Right ventricle myocardium inferior (tissue), 1 donor: ENCODE results near the gene WNT11. TPM values are rescaled to one million over a fixed set of nuclear protein-coding genes. Genes with fewer than 3 reads are reported as not detected.

ENCODE experiments used
- ATAC-seq: fragments of 200-7000 bp; cut with Tn5 transposase; one replicate; pipeline ENCODE4 v1.9.1; 2020; ENCODE audit warnings: mild to moderate bottlenecking, moderate library complexity
- DNase-seq: peaks from one replicate; pipeline ENCODE4 v3.0.0; 2021; ENCODE audit errors: missing footprints
- intact Hi-C: fragments of 100-400 bp; cut with DNase I; formaldehyde crosslinking; loops from one replicate; pipeline ENCODE4 v1.11.0; 2022
- total RNA-seq: library from RNA; stranded (reverse); fragmentation: NEBNext Ultra II Directional; extraction: Animal tissue kit (Norgen Biotek cat#: 25700); gene quantifications from one replicate; pipeline ENCODE4 v1.2.1, GENCODE V29; 2021
- donor health status: DM: no; HTN: yes; CAD: no; lungs with severe emphysema.

The WNT11 gene
- total RNA-seq, 1 donor from 2014 or later = 18.2 TPM

DNA sequence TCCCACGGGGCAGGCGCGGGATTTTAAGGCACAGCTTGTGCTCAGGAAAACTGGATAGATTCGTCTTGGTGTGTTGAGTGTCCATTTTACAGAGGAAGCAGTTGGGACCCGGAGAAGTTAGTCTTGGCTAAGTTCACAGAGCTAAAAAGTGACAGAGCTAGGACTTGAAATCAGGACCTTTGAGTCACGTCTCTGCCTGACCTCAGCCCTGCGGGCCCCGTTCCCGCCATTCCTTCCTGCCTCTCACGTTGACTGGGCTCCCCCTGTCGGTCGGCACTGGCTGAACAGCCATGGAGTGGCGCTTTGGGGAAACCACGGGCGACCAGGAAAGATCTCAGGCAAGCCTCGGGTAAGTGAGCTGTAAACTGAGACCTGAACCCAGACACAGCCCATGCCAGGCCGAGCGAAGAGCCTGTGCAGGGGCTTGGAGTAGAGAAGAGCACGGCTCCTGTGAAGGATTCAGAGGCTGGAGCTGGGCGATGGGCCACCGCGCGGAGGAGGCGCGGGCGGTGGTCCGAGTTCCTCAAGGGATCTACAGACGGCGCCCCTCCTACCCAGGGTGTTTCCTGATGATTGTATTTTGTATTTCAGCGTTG, 54.1 kb downstream of the WNT11 start:
- DNase-seq (peak; percentile 95), ATAC-seq (peak; percentile 91)
- intact Hi-C loops = loop anchor here (1.0 to 2.0 kb wide), 2 partner anchors 256 to 349 kb away; no protein-coding TSS in a partner anchor

DNA sequence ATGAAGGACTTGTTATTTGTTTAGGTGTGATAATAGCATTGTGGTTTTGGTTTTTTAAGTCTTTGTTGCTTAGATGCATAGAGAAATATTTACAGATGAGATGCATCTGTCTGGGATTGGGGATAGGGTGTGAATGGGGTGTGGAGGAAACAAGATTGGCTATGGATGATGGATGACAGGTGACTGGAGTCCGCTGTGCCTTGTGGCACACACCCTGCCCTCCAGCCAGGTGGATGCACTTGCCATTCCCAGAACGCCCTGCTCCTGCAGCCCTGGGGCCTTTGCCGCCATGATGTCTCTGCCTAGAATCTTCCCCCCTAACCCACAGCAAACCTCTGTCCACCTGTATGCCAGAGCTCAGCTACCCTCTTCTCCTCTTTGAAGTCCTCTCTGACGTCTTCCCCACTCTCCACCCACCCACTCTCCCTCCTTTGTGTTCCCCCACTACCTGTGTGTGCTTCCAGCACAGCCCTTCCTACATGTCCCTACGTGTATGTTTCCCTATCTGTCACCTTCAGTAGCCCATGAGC, 54.7 kb downstream of the WNT11 start:
- intact Hi-C loops = loop anchor here (1.0 to 2.0 kb wide), 2 partner anchors 255 to 349 kb away; no protein-coding TSS in a partner anchor
- ATAC-seq (peak; percentile 3), DNase-seq (no peak)

DNA sequence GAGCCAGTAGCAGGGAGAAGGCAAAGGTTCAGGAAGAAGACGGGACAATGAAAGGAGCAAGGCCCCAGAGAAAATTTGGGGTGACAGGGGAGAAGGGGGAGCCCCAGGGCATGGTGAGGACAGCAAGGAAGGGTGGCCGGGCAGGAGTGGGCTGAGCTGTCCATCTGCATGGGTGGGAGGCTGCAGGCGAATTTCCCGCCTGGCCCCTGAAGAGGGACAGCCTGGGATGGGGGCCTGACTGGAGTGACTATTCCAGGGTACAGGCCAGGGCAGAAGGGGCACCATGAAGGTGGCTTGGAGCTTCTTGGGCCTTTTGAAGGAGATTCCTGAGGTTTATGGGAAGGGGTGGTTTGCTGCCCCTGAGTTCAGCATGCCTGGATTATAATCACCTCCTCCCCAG, 56.2 kb downstream of the WNT11 start:
- DNase-seq (peak; percentile 9), ATAC-seq (no peak)
- intact Hi-C loops = no loop called here

DNA sequence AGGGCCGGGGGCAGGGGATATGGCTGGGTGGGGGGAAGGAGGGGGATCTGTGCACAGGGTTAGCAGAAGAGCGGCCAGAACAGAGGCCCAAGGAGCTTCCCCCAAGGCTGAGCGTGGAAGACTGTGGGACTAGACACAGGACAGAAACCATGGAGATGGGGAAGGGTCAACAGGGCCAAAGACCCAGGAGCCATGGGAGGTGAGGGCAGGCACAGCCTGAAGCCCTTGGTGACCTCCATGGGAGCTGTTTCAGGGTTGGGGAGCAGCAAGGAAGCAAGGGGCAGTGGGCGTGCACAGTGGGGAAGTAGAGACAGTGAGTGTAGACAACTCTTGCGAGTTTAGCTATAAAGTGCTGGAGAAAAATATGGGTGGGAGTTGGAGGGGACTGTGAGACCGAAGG, 56.6 kb downstream of the WNT11 start:
- peak; percentile 54 for DNase-seq
- ATAC-seq = no peak
- intact Hi-C loops = no loop called here

DNA sequence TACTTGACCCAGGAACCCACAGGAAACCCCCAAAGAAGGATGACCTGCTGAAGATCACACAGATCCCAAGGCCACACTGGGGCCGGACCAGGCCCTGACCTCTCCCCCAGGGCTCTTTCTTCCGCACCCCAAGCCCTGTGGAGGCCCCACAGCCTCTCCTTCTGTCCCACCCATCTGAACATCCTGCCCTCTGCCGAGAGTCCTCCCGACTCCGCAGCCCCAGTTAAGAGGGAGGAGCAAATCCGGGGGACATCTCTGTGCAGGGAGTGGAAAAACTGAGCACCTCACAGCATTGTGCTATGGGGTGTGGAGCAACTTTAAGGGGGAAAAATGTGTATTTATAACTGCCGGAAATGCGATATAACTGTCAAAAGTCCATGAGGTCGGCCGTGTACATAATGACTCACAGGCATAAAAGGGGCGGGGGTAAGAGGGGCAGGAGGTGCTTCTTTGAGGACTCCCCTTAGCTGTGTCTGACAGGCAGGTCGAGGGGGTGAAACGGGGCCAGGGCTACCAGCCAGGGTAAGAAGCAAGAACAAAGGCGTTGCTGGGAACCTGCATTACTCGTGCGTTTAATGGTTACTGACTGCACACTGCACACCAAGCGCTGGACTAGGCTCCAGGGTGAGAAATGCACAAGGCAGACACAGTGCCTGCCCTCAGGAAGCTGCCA, 57.2 kb downstream of the WNT11 start:
- intact Hi-C loops = no loop called here
- DNase-seq (peak; percentile 33), ATAC-seq (no peak)

DNA sequence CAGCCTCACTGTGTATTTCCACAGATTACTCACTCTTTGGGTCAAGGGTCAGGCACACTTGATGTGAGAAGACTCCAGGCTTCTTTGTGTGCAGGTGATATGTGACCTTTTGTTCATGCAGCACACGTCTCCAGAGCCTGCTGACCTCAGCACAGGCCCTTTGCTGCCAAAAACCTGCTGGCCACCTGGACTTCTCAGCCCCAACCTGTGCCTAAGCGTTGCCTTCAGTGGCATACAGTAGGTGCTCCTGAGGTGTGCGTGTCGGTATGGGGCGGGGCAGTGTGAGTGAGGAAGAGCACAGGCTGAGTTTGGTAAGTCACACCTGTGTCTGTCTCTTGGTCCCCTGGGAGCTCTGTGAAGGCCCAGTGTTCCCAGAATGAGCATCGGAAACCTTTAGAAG, 58.1 kb downstream of the WNT11 start:
- intact Hi-C loops = no loop called here
- peak; percentile 30 for DNase-seq
- ATAC-seq = no peak

DNA sequence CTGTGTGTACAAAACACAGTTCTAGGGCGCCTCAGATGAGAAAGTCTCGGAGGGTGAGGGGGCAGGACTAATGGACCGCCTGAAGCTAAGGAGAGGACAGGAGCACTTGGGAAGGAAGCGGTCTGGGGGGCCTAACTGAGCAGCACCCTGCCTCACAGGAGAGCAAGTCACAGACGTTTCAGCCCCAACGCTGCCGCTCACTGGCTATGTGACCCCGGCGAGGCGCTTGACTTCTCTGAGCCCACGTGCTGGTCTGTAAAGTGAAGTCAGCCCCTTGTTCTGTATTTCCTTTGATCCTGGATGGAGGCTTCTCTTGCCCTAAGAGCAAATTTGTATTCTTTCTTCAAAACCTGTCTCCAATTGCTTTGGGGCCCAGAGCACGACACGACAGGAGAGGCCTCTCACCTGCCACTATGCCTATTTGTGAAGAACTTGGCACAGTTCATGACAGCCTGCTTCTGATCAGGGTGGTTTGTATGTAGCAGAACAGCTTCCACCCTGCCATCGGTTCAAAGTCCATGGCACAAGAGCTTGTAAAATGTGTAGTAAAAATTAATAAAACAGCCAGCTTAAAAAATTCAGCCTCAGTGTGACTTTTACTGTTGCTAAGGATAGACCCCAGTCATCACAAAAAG, 59.1 kb downstream of the WNT11 start:
- peak; percentile 6 for ATAC-seq
- DNase-seq = peak; percentile 51
- intact Hi-C loops = no loop called here

DNA sequence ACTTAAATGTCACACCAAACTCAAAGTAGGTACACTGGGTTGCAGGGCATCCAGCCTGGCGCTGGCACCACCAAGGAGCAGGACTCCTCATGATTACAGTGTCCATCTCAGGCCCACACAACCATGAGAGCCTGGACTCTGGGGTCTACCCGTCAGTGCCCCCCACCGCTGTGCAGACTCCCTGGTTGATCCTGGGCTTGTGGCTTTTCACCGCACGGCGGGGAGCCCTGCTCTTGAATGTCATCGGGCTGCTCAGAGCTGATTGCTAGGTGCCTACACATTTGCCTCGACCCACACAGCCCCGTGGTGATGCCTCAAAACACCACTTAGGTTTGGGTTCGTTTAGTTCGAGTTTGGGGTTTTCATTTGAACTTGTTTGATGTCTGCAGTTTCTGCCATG, 63.0 kb downstream of the WNT11 start:
- no peak for DNase-seq
- ATAC-seq = no peak
- intact Hi-C loops = no loop called here

DNA sequence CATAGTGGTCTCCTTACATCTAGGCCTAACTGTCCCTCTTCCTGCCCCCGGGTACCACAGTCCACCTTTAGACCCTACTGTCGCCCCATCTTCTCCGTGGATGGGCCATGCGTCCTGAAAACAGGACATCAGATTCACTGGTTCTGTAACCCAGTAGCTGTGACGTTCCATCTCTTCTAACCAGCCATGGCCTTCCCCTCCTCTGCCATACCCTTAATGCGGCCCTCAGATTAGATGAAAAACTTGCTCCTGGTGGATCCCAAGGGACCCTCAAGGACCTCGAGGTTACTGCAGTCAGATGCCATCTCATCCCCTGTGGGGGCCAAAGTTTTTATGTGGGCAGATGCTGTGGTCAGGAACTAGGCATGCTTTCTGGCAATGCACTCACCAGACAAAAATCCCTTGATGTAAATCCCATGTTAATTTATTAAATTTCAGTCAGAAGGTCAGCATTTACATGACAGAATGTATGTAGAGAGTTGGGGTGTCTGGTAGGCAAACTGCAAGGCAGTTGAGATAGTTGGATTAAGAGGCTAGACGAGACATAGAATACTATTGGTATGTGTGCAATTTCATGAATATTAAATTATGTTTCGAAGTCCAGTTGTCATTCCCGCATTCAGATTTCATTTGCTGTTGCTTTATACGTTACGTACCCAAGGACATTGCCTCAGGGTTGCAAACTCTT, 64.3 kb downstream of the WNT11 start:
- intact Hi-C loops = no loop called here
- DNase-seq (no peak), ATAC-seq (no peak)

DNA sequence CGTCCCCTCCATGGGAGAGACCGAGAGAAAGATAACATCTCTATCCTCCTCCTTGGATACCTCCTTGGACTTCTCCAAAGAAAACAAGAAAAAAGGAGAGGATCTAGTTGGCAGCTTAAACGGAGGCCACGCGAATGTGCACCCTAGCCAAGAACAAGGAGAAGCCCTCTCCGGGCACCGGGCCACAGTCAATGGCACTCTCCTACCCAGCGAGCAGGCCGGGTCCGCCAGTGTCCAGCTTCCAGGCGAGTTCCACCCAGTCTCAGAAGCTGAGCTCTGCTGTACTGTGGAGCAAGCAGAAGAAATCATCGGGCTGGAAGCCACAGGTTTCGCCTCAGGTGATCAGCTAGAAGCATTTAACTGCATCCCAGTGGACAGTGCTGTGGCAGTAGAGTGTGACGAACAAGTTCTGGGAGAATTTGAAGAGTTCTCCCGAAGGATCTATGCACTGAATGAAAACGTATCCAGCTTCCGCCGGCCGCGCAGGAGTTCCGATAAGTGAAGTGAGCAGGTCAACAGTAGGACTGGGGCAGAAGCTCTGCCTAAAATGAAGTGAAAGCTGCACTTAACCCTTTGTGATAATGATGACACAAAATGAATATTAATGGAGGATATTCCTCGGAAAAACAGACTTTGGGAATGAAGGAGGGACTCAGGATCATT, 65.3 kb downstream of the WNT11 start:
- ATAC-seq (peak; percentile 79), DNase-seq (peak; percentile 78)
- intact Hi-C loops = no loop called here

DNA sequence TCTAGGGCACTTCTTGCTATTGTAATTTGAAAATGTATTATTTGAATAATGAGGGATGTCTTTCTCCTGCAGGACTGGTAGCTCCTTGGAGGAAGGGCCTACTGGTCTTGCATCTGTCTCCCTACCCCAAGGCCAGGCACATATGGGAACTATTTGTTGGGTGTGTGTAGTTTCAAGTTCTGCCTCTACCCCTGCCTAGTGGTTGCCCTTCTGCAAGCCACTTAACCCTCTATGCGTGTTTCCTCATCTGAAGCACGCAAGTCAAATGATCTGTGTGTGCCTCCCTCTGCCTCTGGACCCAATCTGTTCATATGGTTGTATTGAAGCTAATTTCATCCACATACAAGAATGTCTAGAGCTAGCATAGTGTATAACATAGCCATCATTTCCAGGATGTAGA, 67.0 kb downstream of the WNT11 start:
- intact Hi-C loops = no loop called here
- DNase-seq (no peak), ATAC-seq (no peak)

Other genes starting within 250 kb of the WNT11 start
- gene THAP12, start 174.6 kb upstream of the WNT11 start, total RNA-seq = 19.4 TPM
- gene GVQW3, start 174.8 kb upstream of the WNT11 start, total RNA-seq = 1.9 TPM
- gene EMSY, start 238.5 kb upstream of the WNT11 start, total RNA-seq = 17.9 TPM